ENCODE measurements around the gene UBE3C.

GRCh38 chr7:157188091-157188665, 49.5 kb downstream of the UBE3C start:
- TF ChIP-seq CTCF (IDR thresholded peaks at IDR 0.05) = no peak
- TF ChIP-seq POLR2A (IDR thresholded peaks at IDR 0.05; ENCODE audit: low read depth) = no peak
- no peak for TF ChIP-seq EP300 (IDR thresholded peaks at IDR 0.05)

All from esophagus muscularis mucosa (tissue), 4 donors.